Hematopoietic multipotent progenitor cell treated with erythropoietin and hydrocortisone succinate and interleukin-3 and kit ligand, for 6 days (in vitro differentiated cells): ENCODE measurements around the gene PEPD.

ENCODE experiments used
- DNase-seq: peaks from one replicate; pipeline ENCODE4 v3.0.0-alpha.2; 2015

PEPD gene

GRCh38 chr19:33510462-33511194, 11.0 kb downstream of the PEPD start:
- no peak for DNase-seq

GRCh38 chr19:33509774-33510173, 11.8 kb downstream of the PEPD start:
- DNase-seq, result no peak

GRCh38 chr19:33508941-33509614, 12.5 kb downstream of the PEPD start:
- DNase-seq, result no peak

GRCh38 chr19:33508431-33508830, 13.2 kb downstream of the PEPD start:
- DNase-seq, result no peak

- DNase-seq, result no peak
These were observed 13.6 kb downstream of the PEPD start for GRCh38 chr19:33508009-33508408.

- no peak for DNase-seq
These were observed 14.3 kb downstream of the PEPD start for GRCh38 chr19:33507021-33507956.

GRCh38 chr19:33506498-33506897, 15.1 kb downstream of the PEPD start:
- DNase-seq, result no peak

GRCh38 chr19:33505823-33506222, 15.8 kb downstream of the PEPD start:
- no peak for DNase-seq

GRCh38 chr19:33505148-33505547, 16.4 kb downstream of the PEPD start:
- DNase-seq, result no peak

GRCh38 chr19:33504058-33504444, 17.5 kb downstream of the PEPD start:
- DNase-seq, result no peak

- DNase-seq, result no peak
These were observed 18.0 kb downstream of the PEPD start for GRCh38 chr19:33503433-33504057.

- no peak for DNase-seq
These were observed 18.6 kb downstream of the PEPD start for GRCh38 chr19:33503030-33503429.

GRCh38 chr19:33502521-33502920, 19.1 kb downstream of the PEPD start:
- no peak for DNase-seq

- DNase-seq, result no peak
These were observed 19.8 kb downstream of the PEPD start for GRCh38 chr19:33501693-33502356.

GRCh38 chr19:33500991-33501390, 20.6 kb downstream of the PEPD start:
- DNase-seq, result no peak

- DNase-seq, result no peak
These were observed 21.0 kb downstream of the PEPD start for GRCh38 chr19:33500586-33500985.

- DNase-seq, result no peak
These were observed 21.7 kb downstream of the PEPD start for GRCh38 chr19:33499671-33500506.

GRCh38 chr19:33499248-33499647, 22.3 kb downstream of the PEPD start:
- no peak for DNase-seq

- no peak for DNase-seq
These were observed 23.1 kb downstream of the PEPD start for GRCh38 chr19:33498391-33499000.

- DNase-seq, result no peak
These were observed 23.8 kb downstream of the PEPD start for GRCh38 chr19:33497778-33498175.

- DNase-seq, result no peak
These were observed 24.3 kb downstream of the PEPD start for GRCh38 chr19:33497131-33497777.
